ENCODE results near the gene TELO2.

The TELO2 gene

GRCh38 chr16:1539720-1540555, 46.8 kb downstream of the TELO2 start:
- Histone ChIP-seq H3K9me3 (replicated peaks in 1 of 11) (no peaks in the 10 kb centered on the region), H3K27me3 (peaks cover 62 to 81% (median 76%) of the 10 kb centered on the region in 11 experiments), H3K4me2 (peak overlapping the region in 9 of 11 experiments; percentile 87 to 98 (median 92); a peak in 17 of 22 replicates), H3K9ac (no peak overlapping the region), H3K36me3 (no peaks in the 10 kb centered on the region), H4K20me1 (peaks cover 0 to 84% (median 82%) of the 10 kb centered on the region in 11 experiments; a peak in 20 of 22 replicates), H3K27ac (no peak overlapping the region), H3K4me3 (no peak overlapping the region; a peak in 1 of 20 replicates), H3K4me1 (peaks cover 53 to 100% (median 100%) of the 10 kb centered on the region in 10 experiments)
- TF ChIP-seq Cebpa-rat (IDR thresholded peaks at IDR 0.05), result no peak

GRCh38 chr16:1540556-1540855, 47.3 kb downstream of the TELO2 start:
- Histone ChIP-seq H3K36me3 (no peaks in the 10 kb centered on the region), H3K9me3 (replicated peaks in 1 of 11) (no peaks in the 10 kb centered on the region)

GRCh38 chr16:1541293-1542165, 48.4 kb downstream of the TELO2 start:
- TF ChIP-seq Cebpa-rat (IDR thresholded peaks at IDR 0.05), result no peak

More at GRCh38 chr16:1540556-1540855, 47.3 kb downstream of the TELO2 start:
- Histone ChIP-seq H4K20me1 (peaks cover 0 to 79% (median 76%) of the 10 kb centered on the region in 11 experiments; a peak in 20 of 22 replicates), H3K4me3 (no peak overlapping the region), H3K9ac (no peak overlapping the region), H3K27ac (no peak overlapping the region), H3K27me3 (peaks cover 56 to 75% (median 70%) of the 10 kb centered on the region in 11 experiments), H3K4me1 (peaks cover 55 to 100% (median 100%) of the 10 kb centered on the region in 10 experiments), H3K4me2 (peak overlapping the region in 9 of 11 experiments; percentile 87 to 98 (median 92); a peak in 16 of 22 replicates)
- no peak for TF ChIP-seq Cebpa-rat (IDR thresholded peaks at IDR 0.05)

GRCh38 chr16:1542166-1542500, 49.0 kb downstream of the TELO2 start:
- peaks cover 40 to 59% (median 54%) of the 10 kb centered on the region in 11 experiments for H3K27me3 ChIP-seq
- H3K4me3 ChIP-seq, result no peak overlapping the region
- no peak overlapping the region for H3K27ac ChIP-seq
- peak overlapping the region; percentile 27 to 98 (median 94); a peak in 21 of 22 replicates for H3K4me2 ChIP-seq
- peaks cover 62 to 100% (median 100%) of the 10 kb centered on the region in 10 experiments for H3K4me1 ChIP-seq
- no peak overlapping the region for H3K9ac ChIP-seq
- no peak for TF ChIP-seq Cebpa-rat (IDR thresholded peaks at IDR 0.05)
- peaks cover 0 to 75% (median 60%) of the 10 kb centered on the region in 11 experiments; a peak in 20 of 22 replicates for H4K20me1 ChIP-seq
- no peaks in the 10 kb centered on the region for H3K36me3 ChIP-seq
- no peaks in the 10 kb centered on the region for H3K9me3 ChIP-seq (replicated peaks in 1 of 11)

More at GRCh38 chr16:1541293-1542165, 48.4 kb downstream of the TELO2 start:
- H4K20me1 ChIP-seq, result peaks cover 0 to 78% (median 66%) of the 10 kb centered on the region in 11 experiments; a peak in 20 of 22 replicates
- no peaks in the 10 kb centered on the region for H3K9me3 ChIP-seq (replicated peaks in 1 of 11)
- no peak overlapping the region for H3K9ac ChIP-seq
- no peaks in the 10 kb centered on the region for H3K36me3 ChIP-seq
- no peak overlapping the region for H3K4me3 ChIP-seq
- H3K27ac ChIP-seq, result no peak overlapping the region
- H3K27me3 ChIP-seq, result peaks cover 46 to 65% (median 60%) of the 10 kb centered on the region in 11 experiments
- peak overlapping the region in 10 of 11 experiments; percentile 27 to 98 (median 94); a peak in 19 of 22 replicates for H3K4me2 ChIP-seq
- H3K4me1 ChIP-seq, result peaks cover 64 to 100% (median 100%) of the 10 kb centered on the region in 10 experiments

GRCh38 chr16:1542533-1542932, 49.4 kb downstream of the TELO2 start:
- H3K27ac ChIP-seq, result peak overlapping the region in 4 of 11 experiments; percentile 58 to 65 (median 64); a peak in 5 of 22 replicates
- no peak for TF ChIP-seq Cebpa-rat (IDR thresholded peaks at IDR 0.05)
- H3K27me3 ChIP-seq, result peaks cover 36 to 55% (median 50%) of the 10 kb centered on the region in 11 experiments
- H3K36me3 ChIP-seq, result no peaks in the 10 kb centered on the region
- peaks cover 58 to 100% (median 100%) of the 10 kb centered on the region in 10 experiments for H3K4me1 ChIP-seq
- no peaks in the 10 kb centered on the region for H3K9me3 ChIP-seq (replicated peaks in 1 of 11)
- no peak overlapping the region for H3K4me3 ChIP-seq
- peaks cover 0 to 71% (median 56%) of the 10 kb centered on the region in 11 experiments; a peak in 20 of 22 replicates for H4K20me1 ChIP-seq
- no peak overlapping the region; a peak in 2 of 22 replicates for H3K9ac ChIP-seq
- H3K4me2 ChIP-seq, result peak overlapping the region; percentile 83 to 98 (median 94)

- peak overlapping the region in 4 of 10 experiments; percentile 1 to 29 (median 27); a peak in 3 of 20 replicates for H3K4me3 ChIP-seq
- H3K27me3 ChIP-seq, result peaks cover 32 to 47% (median 45%) of the 10 kb centered on the region in 11 experiments
- peak overlapping the region; percentile 83 to 98 (median 94) for H3K4me2 ChIP-seq
- TF ChIP-seq Cebpa-rat (IDR thresholded peaks at IDR 0.05), result no peak
- peak overlapping the region in 7 of 11 experiments; percentile 22 to 65 (median 62); a peak in 13 of 22 replicates for H3K27ac ChIP-seq
- peaks cover 51 to 98% (median 94%) of the 10 kb centered on the region in 10 experiments for H3K4me1 ChIP-seq
- peaks cover 0 to 63% (median 48%) of the 10 kb centered on the region in 11 experiments; a peak in 20 of 22 replicates for H4K20me1 ChIP-seq
- peak overlapping the region in 5 of 11 experiments; percentile 2 to 35 (median 15); a peak in 5 of 22 replicates for H3K9ac ChIP-seq
- H3K9me3 ChIP-seq (replicated peaks in 1 of 11), result no peaks in the 10 kb centered on the region
- 0 out of 22 replicates have a peak, but pooled peaks cover 0 to 5% (median 0%) of the 10 kb centered on the region in 11 experiments for H3K36me3 ChIP-seq
Measured at GRCh38 chr16:1543085-1543896, 50.1 kb downstream of the TELO2 start.

GRCh38 chr16:1545044-1546040, 52.2 kb downstream of the TELO2 start:
- Histone ChIP-seq H3K27ac (peak overlapping the region in 9 of 11 experiments; percentile 27 to 72 (median 55); a peak in 15 of 22 replicates), H3K4me1 (peaks cover 44 to 80% (median 74%) of the 10 kb centered on the region in 10 experiments), H3K27me3 (peaks cover 20 to 27% (median 26%) of the 10 kb centered on the region in 11 experiments), H3K4me2 (peak overlapping the region; percentile 83 to 98 (median 94)), H3K4me3 (peak overlapping the region in 8 of 10 experiments; percentile 8 to 37 (median 24); a peak in 9 of 20 replicates), H3K9ac (peak overlapping the region; percentile 19 to 64 (median 53); a peak in 20 of 22 replicates), H4K20me1 (peaks cover 0 to 43% (median 28%) of the 10 kb centered on the region in 11 experiments; a peak in 16 of 22 replicates), H3K36me3 (peaks cover 0 to 11% (median 0%) of the 10 kb centered on the region in 11 experiments; a peak in 4 of 22 replicates), H3K9me3 (replicated peaks in 1 of 11) (no peaks in the 10 kb centered on the region)
- TF ChIP-seq Cebpa-rat (IDR thresholded peaks at IDR 0.05), result no peak
